ENCODE data around the gene CDKAL1. TPM values are rescaled to one million over a fixed set of nuclear protein-coding genes. Genes with fewer than 3 reads are reported as not detected.

CDKAL1 gene
- total and polyA plus RNA-seq, 10 of the 15 experiments (the other 5 are each of a cell fraction or from before 2014, with no cell fraction given), result 10.7 to 26.9 (median 17.3) TPM

GRCh38 chr6:20907486-20908071 is 373.3 kb downstream of the CDKAL1 start:
- BruUV-seq (replicated peaks), result no TSS peak
- FAIRE-seq, result no peak
- H2AFZ ChIP-seq (ENCODE audit: control insufficient read depth, low read depth, low read length), result no peak overlapping the region
- in situ Hi-C loops (cut with MboI) (no loop called here), intact Hi-C loops (cut with micrococcal nuclease; ENCODE audit: unreplicated experiment) (no loop called here)
- H3K27me3 ChIP-seq (replicated peaks in 1 of 2; ENCODE audit: control insufficient read depth in 2 of 2, insufficient read depth in 2 of 2, low read length in 1 of 2), result no peaks in the 10 kb centered on the region
- ChIA-PET RAD21 (ENCODE audit: unreplicated experiment) (no interaction called here), CTCF (no interaction called here), POLR2A (no interaction called here), SMC1A (ENCODE audit: uncharacterized antibody, unreplicated experiment) (interaction anchor here (1.1 to 1.2 kb wide), 2 partner anchors 10 to 32 kb away, joined by 3 read pairs; no protein-coding TSS in a partner anchor)
- no peak for ATAC-seq
- no peaks in the 10 kb centered on the region for H3K79me2 ChIP-seq (ENCODE audit: control insufficient read depth, insufficient read depth, low read length)
- H3K9me3 ChIP-seq (replicated peaks; ENCODE audit: control insufficient read depth, insufficient read depth, low read length), result no peaks in the 10 kb centered on the region; the same call in 2 of the 3 replicates
- WGBS (ENCODE audit: insufficient coverage, insufficient replicate concordance, low lambda C conversion rate, missing lambda C conversion rate), result 98% methylated on average over 7 of the region's 7 CpGs
- H3K4me1 ChIP-seq (ENCODE audit: control insufficient read depth, insufficient read depth, low read length), result no peaks in the 10 kb centered on the region
- H3K4me2 ChIP-seq (ENCODE audit: control insufficient read depth, insufficient read depth), result no peak overlapping the region
- H3K36me3 ChIP-seq (ENCODE audit: control insufficient read depth in 2 of 2, insufficient read depth in 2 of 2, low read length in 1 of 2), result no peaks in the 10 kb centered on the region
- H4K20me1 ChIP-seq (ENCODE audit: control insufficient read depth, insufficient read depth), result no peaks in the 10 kb centered on the region
- no peak for DNase-seq (ENCODE audit: low read depth, low spot score)
- no peak overlapping the region for H3K4me3 ChIP-seq
- H3K9ac ChIP-seq (ENCODE audit: control insufficient read depth, insufficient read depth, low read length), result no peak overlapping the region
- no peak overlapping the region for H3K27ac ChIP-seq (ENCODE audit: control insufficient read depth, insufficient read depth)
- TF ChIP-seq IRF4 (IDR thresholded peaks at IDR 0.05; ENCODE audit: low read depth, low read length), result no peak
- TF ChIP-seq PKNOX1 (IDR thresholded peaks at IDR 0.05), result no peak
- TF ChIP-seq SUZ12 (IDR thresholded peaks at IDR 0.05; ENCODE audit: unreplicated experiment), result no peak
- TF ChIP-seq IRF3 (IDR thresholded peaks at IDR 0.05), result no peak
- no peak for TF ChIP-seq E4F1 (IDR thresholded peaks at IDR 0.05; ENCODE audit: borderline replicate concordance, partially characterized antibody)
- TF ChIP-seq PML (IDR thresholded peaks at IDR 0.05; ENCODE audit: low read length), result no peak
- TF ChIP-seq ZNF24 (IDR thresholded peaks at IDR 0.05), result no peak
- no peak for TF ChIP-seq IKZF2 (IDR thresholded peaks at IDR 0.05)
- TF ChIP-seq STAT3 (IDR thresholded peaks at IDR 0.05; ENCODE audit: low read depth, low read length), result no peak
- TF ChIP-seq CBFB (IDR thresholded peaks at IDR 0.05; ENCODE audit: low read depth), result no peak
- TF ChIP-seq BCLAF1 (IDR thresholded peaks at IDR 0.05), result no peak
- TF ChIP-seq CTCF (IDR thresholded peaks at IDR 0.05 in 2 of 3, conservative IDR thresholded peaks at IDR 0.05 in 1 of 3; ENCODE audit: control insufficient read depth in 2 of 3, extremely low read depth in 1 of 3, insufficient read depth in 1 of 3, low read depth in 3 of 3, low read length in 3 of 3), result no peak
